Fibroblast of lung (primary cell): ENCODE data around the gene NHSL2. TPM values are rescaled to one million over a fixed set of nuclear protein-coding genes. Genes with fewer than 3 reads are reported as not detected.

Source experiments
- DNase-seq, 2 donors: peaks; one replicate each; pipeline versions ENCODE4 v3.0.0 to v3.0.0-alpha.2; 2010; ENCODE audit warnings: low read depth in 2 of 2
- H2AFZ ChIP-seq: 2 replicates; pipeline ENCODE4 v1.5.1; 2012; ENCODE audit warnings: low read length, control low read depth, inconsistent platforms
- H3K27ac ChIP-seq: 2 replicates; pipeline ENCODE4 v1.5.1; 2011; ENCODE audit warnings: low read length, control low read depth; ENCODE audit not compliant: insufficient read depth
- H3K27me3 ChIP-seq: 2 replicates; pipeline ENCODE4 v1.5.1; 2011; ENCODE audit warnings: mild to moderate bottlenecking, low read length; ENCODE audit not compliant: control insufficient read depth, insufficient read depth
- H3K36me3 ChIP-seq: 2 replicates; pipeline ENCODE4 v1.5.1; 2011; ENCODE audit warnings: low read length; ENCODE audit not compliant: control insufficient read depth, insufficient read depth
- H3K4me1 ChIP-seq: 2 replicates; pipeline ENCODE4 v1.5.1; 2011; ENCODE audit warnings: low read length; ENCODE audit not compliant: control insufficient read depth, insufficient read depth; ENCODE audit errors: extremely low read depth
- H3K4me2 ChIP-seq: 2 replicates; pipeline ENCODE4 v1.5.1; 2011; ENCODE audit warnings: low read length, control low read depth; ENCODE audit not compliant: insufficient read depth; ENCODE audit errors: extremely low read depth
- H3K4me3 ChIP-seq, 4 experiments: fragments of 200-600 bp in 1 of 4; sonication (generic) in 1 of 4; replicated peaks in 1 of 4; 2 replicates each; pipeline ENCODE4 v1.5.1; 2011 to 2016; ENCODE audit warnings: low read length in 4 of 4, low read depth in 3 of 4, mild to moderate bottlenecking in 3 of 4, control low read depth in 2 of 4, inconsistent platforms in 1 of 4, mixed read lengths in 1 of 4; ENCODE audit not compliant: insufficient read depth in 1 of 4; ENCODE audit errors: control extremely low read depth in 1 of 4
- H3K79me2 ChIP-seq: 2 replicates; pipeline ENCODE4 v1.5.1; 2012; ENCODE audit warnings: mild to moderate bottlenecking, low read length, inconsistent platforms; ENCODE audit not compliant: control insufficient read depth, insufficient read depth
- H3K9ac ChIP-seq: 2 replicates; pipeline ENCODE4 v1.5.1; 2011; ENCODE audit warnings: mild to moderate bottlenecking, low read length, control low read depth; ENCODE audit not compliant: insufficient read depth
- H3K9me3 ChIP-seq: 2 replicates; pipeline ENCODE4 v1.5.1; 2012; ENCODE audit warnings: low read depth, low read length; ENCODE audit not compliant: control insufficient read depth, insufficient read depth
- H4K20me1 ChIP-seq: 2 replicates; pipeline ENCODE4 v1.5.1; 2011; ENCODE audit warnings: low read length; ENCODE audit not compliant: control insufficient read depth, insufficient read depth; ENCODE audit errors: extremely low read depth
- CTCF ChIP-seq, 2 donors: IDR thresholded peaks in 1 of 2; conservative IDR thresholded peaks in 1 of 2; 1 replicate in 1 of 2; 2 replicates in 1 of 2; pipeline ENCODE4 v1.5.1; 2011 to 2012; ENCODE audit warnings: low read length in 2 of 2, control low read depth in 1 of 2, inconsistent platforms in 1 of 2, low read depth in 1 of 2, mild to moderate bottlenecking in 1 of 2
- EZH2 ChIP-seq: IDR thresholded peaks from 2 replicates; pipeline ENCODE4 v1.5.1; 2012; ENCODE audit warnings: low read length, control low read depth, mild to moderate bottlenecking; ENCODE audit errors: missing control alignments
- polyA plus RNA-seq, 2 donors: library from polyadenylated mRNA; depleted of rRNA in 1 of 2; stranded (reverse) in 1 of 2; unstranded in 1 of 2; fragments of >200 nt; gene quantifications; 2 replicates each; pipeline ENCODE4 v1.2.1, GENCODE V29; 2011 to 2012; ENCODE audit warnings: missing spikeins in 1 of 2
- total RNA-seq: library from RNA; depleted of rRNA; stranded (reverse); fragments of >200 nt; gene quantifications from 2 replicates; pipeline ENCODE4 v1.2.1, GENCODE V29; 2014

The NHSL2 gene
- total and polyA plus RNA-seq, 2 donors (not counting 1 experiment from before 2014, with no cell fraction given) = 4.3 to 9.7 TPM

- H3K36me3 ChIP-seq = no peaks in the 10 kb centered on the region
- H3K4me1 ChIP-seq = no peaks in the 10 kb centered on the region
- H4K20me1 ChIP-seq = no peaks in the 10 kb centered on the region
- H3K9me3 ChIP-seq = no peaks in the 10 kb centered on the region
- H3K27me3 ChIP-seq = no peaks in the 10 kb centered on the region
- peak in 1 of 2 donors; percentile 3 for DNase-seq
- no peak overlapping the region for H3K9ac ChIP-seq
- TF ChIP-seq CTCF (conservative IDR thresholded peaks at IDR 0.05 in 1 of 2, IDR thresholded peaks at IDR 0.05 in 1 of 2; ENCODE audit: low read depth in 1 of 2, low read length in 2 of 2) = no peak
- TF ChIP-seq EZH2 = no peak
- H3K4me2 ChIP-seq = no peak overlapping the region
- no peak overlapping the region for H3K27ac ChIP-seq
- no peak overlapping the region for H3K4me3 ChIP-seq
- no peak overlapping the region for H2AFZ ChIP-seq
- no peaks in the 10 kb centered on the region for H3K79me2 ChIP-seq
Measured at GRCh38 chrX:72069350-72070160, 158.9 kb downstream of the NHSL2 start.

GRCh38 chrX:72071213-72071612 is 160.6 kb downstream of the NHSL2 start:
- H3K4me1 ChIP-seq = no peaks in the 10 kb centered on the region
- no peaks in the 10 kb centered on the region for H4K20me1 ChIP-seq
- TF ChIP-seq CTCF (conservative IDR thresholded peaks at IDR 0.05 in 1 of 2, IDR thresholded peaks at IDR 0.05 in 1 of 2; ENCODE audit: low read depth in 1 of 2, low read length in 2 of 2) (no peak), EZH2 (no peak)
- H3K9me3 ChIP-seq = no peaks in the 10 kb centered on the region
- H3K9ac ChIP-seq = no peak overlapping the region
- H3K4me3 ChIP-seq = no peak overlapping the region
- no peaks in the 10 kb centered on the region for H3K27me3 ChIP-seq
- H3K79me2 ChIP-seq = no peaks in the 10 kb centered on the region
- H2AFZ ChIP-seq = no peak overlapping the region
- H3K27ac ChIP-seq = no peak overlapping the region
- DNase-seq = no peak
- H3K4me2 ChIP-seq = no peak overlapping the region
- H3K36me3 ChIP-seq = no peaks in the 10 kb centered on the region

DNA sequence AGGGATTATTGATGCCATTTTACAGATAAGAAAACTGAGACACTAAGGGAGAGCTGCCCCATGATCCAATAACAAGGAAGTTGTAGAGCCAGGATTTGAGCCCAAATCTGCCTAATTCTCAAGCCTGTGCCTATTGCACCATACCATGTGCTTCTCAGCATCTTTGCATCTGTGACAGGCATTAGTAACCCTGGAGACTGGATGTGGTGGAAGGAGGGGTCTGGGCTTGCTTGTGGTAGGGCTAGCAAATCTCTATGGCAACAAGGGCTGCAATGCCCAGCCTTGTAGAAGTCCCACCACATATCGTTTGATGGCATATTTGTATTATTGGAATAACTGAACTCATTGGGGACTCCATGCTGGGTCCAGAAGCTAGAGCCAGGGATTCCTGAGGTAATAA is 163.0 kb downstream of the NHSL2 start:
- Histone ChIP-seq H3K27ac (no peak overlapping the region), H3K79me2 (no peaks in the 10 kb centered on the region), H3K4me1 (no peaks in the 10 kb centered on the region), H2AFZ (no peak overlapping the region), H3K27me3 (no peaks in the 10 kb centered on the region), H3K4me2 (no peak overlapping the region), H3K4me3 (no peak overlapping the region), H4K20me1 (no peaks in the 10 kb centered on the region), H3K9ac (no peak overlapping the region), H3K36me3 (no peaks in the 10 kb centered on the region), H3K9me3 (no peaks in the 10 kb centered on the region)
- TF ChIP-seq CTCF (conservative IDR thresholded peaks at IDR 0.05 in 1 of 2, IDR thresholded peaks at IDR 0.05 in 1 of 2; ENCODE audit: low read depth in 1 of 2, low read length in 2 of 2) = no peak
- no peak for TF ChIP-seq EZH2
- no peak for DNase-seq
